Measurements from ENCODE around the gene PDE4D.

PDE4D gene

GRCh38 chr5:59729357-59729756 is 164.2 kb downstream of the PDE4D start:
- TF ChIP-seq, protein P1, sequence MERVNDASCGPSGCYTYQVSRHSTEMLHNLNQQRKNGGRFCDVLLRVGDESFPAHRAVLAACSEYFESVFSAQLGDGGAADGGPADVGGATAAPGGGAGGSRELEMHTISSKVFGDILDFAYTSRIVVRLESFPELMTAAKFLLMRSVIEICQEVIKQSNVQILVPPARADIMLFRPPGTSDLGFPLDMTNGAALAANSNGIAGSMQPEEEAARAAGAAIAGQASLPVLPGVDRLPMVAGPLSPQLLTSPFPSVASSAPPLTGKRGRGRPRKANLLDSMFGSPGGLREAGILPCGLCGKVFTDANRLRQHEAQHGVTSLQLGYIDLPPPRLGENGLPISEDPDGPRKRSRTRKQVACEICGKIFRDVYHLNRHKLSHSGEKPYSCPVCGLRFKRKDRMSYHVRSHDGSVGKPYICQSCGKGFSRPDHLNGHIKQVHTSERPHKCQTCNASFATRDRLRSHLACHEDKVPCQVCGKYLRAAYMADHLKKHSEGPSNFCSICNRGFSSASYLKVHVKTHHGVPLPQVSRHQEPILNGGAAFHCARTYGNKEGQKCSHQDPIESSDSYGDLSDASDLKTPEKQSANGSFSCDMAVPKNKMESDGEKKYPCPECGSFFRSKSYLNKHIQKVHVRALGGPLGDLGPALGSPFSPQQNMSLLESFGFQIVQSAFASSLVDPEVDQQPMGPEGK (CRISPR knock-in tag; IDR thresholded peaks at IDR 0.05; ENCODE audit: borderline replicate concordance) = no peak
- TF ChIP-seq, protein P2, sequence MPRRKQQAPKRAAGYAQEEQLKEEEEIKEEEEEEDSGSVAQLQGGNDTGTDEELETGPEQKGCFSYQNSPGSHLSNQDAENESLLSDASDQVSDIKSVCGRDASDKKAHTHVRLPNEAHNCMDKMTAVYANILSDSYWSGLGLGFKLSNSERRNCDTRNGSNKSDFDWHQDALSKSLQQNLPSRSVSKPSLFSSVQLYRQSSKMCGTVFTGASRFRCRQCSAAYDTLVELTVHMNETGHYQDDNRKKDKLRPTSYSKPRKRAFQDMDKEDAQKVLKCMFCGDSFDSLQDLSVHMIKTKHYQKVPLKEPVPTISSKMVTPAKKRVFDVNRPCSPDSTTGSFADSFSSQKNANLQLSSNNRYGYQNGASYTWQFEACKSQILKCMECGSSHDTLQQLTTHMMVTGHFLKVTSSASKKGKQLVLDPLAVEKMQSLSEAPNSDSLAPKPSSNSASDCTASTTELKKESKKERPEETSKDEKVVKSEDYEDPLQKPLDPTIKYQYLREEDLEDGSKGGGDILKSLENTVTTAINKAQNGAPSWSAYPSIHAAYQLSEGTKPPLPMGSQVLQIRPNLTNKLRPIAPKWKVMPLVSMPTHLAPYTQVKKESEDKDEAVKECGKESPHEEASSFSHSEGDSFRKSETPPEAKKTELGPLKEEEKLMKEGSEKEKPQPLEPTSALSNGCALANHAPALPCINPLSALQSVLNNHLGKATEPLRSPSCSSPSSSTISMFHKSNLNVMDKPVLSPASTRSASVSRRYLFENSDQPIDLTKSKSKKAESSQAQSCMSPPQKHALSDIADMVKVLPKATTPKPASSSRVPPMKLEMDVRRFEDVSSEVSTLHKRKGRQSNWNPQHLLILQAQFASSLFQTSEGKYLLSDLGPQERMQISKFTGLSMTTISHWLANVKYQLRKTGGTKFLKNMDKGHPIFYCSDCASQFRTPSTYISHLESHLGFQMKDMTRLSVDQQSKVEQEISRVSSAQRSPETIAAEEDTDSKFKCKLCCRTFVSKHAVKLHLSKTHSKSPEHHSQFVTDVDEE (CRISPR knock-in tag; IDR thresholded peaks at IDR 0.05) = no peak
- TF ChIP-seq, protein P3, sequence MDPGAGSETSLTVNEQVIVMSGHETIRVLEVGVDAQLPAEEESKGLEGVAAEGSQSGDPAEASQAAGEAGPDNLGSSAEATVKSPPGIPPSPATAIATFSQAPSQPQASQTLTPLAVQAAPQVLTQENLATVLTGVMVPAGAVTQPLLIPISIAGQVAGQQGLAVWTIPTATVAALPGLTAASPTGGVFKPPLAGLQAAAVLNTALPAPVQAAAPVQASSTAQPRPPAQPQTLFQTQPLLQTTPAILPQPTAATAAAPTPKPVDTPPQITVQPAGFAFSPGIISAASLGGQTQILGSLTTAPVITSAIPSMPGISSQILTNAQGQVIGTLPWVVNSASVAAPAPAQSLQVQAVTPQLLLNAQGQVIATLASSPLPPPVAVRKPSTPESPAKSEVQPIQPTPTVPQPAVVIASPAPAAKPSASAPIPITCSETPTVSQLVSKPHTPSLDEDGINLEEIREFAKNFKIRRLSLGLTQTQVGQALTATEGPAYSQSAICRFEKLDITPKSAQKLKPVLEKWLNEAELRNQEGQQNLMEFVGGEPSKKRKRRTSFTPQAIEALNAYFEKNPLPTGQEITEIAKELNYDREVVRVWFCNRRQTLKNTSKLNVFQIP (CRISPR knock-in tag; IDR thresholded peaks at IDR 0.05; ENCODE audit: borderline replicate concordance, low read depth) = no peak
- no peak for TF ChIP-seq ZNF70 (CRISPR knock-in tag; IDR thresholded peaks at IDR 0.05)
- TF ChIP-seq SNAI2 (CRISPR knock-in tag; IDR thresholded peaks at IDR 0.05) = no peak
- no peak for TF ChIP-seq ARNTL (CRISPR knock-in tag; IDR thresholded peaks at IDR 0.05; ENCODE audit: borderline replicate concordance, low read depth)
- no peak for TF ChIP-seq PPARA (CRISPR knock-in tag; IDR thresholded peaks at IDR 0.05; ENCODE audit: borderline replicate concordance)
- TF ChIP-seq, protein P4, sequence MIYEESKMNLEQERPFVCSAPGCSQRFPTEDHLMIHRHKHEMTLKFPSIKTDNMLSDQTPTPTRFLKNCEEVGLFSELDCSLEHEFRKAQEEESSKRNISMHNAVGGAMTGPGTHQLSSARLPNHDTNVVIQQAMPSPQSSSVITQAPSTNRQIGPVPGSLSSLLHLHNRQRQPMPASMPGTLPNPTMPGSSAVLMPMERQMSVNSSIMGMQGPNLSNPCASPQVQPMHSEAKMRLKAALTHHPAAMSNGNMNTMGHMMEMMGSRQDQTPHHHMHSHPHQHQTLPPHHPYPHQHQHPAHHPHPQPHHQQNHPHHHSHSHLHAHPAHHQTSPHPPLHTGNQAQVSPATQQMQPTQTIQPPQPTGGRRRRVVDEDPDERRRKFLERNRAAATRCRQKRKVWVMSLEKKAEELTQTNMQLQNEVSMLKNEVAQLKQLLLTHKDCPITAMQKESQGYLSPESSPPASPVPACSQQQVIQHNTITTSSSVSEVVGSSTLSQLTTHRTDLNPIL (CRISPR knock-in tag; IDR thresholded peaks at IDR 0.05; ENCODE audit: low read depth) = no peak
- TF ChIP-seq TCF4 (CRISPR knock-in tag; IDR thresholded peaks at IDR 0.05; ENCODE audit: borderline replicate concordance) = no peak
- ATAC-seq = no peak

DNA sequence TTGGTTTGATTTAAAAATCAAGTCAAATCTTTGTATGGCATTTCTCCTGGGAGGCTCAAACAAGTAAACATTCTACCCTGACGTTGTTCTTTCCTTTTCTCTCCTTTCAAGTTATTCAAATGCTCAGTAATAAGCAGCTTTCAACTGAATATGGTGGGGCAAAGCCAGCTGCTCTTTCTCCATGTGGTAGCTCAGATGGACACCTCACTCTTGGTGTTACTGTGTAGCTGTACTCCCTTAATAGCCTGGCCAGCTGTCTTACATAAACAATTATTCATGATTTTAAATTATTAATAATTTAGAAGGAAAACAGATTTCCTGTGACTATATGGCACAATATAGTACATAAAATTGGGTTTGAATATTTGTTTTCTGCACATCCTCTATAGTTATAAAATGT is 165.2 kb downstream of the PDE4D start:
- TF ChIP-seq ARNTL (CRISPR knock-in tag; IDR thresholded peaks at IDR 0.05; ENCODE audit: borderline replicate concordance, low read depth) = no peak
- TF ChIP-seq ZNF565 (CRISPR knock-in tag; conservative IDR thresholded peaks at IDR 0.05; ENCODE audit: low read depth) = no peak
- TF ChIP-seq, protein P2 (CRISPR knock-in tag; IDR thresholded peaks at IDR 0.05) = no peak
- no peak for TF ChIP-seq TOX (CRISPR knock-in tag; IDR thresholded peaks at IDR 0.05; ENCODE audit: borderline replicate concordance)
- TF ChIP-seq, protein P1 (CRISPR knock-in tag; IDR thresholded peaks at IDR 0.05; ENCODE audit: borderline replicate concordance) = no peak
- no peak for ATAC-seq

DNA sequence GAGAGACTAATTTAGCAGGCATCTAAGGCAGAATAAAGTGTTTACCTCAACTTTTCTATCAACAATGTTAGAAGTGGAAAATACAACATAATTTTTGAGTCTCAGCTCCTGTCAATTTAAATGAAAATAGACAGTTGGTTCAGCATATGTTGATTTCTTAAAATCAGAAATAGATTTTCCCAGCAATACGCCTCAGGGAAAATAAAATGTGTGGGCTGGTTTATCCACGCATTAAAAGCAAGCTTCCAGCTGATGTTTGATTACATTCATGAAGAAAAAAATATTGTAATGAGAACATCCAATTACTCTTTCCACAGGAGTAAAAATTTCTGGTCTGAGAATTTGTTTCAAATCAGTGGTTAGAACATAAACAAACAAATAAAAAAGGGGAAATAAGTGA is 166.3 kb downstream of the PDE4D start:
- ATAC-seq = no peak
- no peak for TF ChIP-seq RARB (CRISPR knock-in tag; IDR thresholded peaks at IDR 0.05)
- no peak for TF ChIP-seq TCF4 (CRISPR knock-in tag; IDR thresholded peaks at IDR 0.05; ENCODE audit: borderline replicate concordance)
- TF ChIP-seq, protein P3 (CRISPR knock-in tag; IDR thresholded peaks at IDR 0.05; ENCODE audit: borderline replicate concordance, low read depth) = no peak
- TF ChIP-seq TOX (CRISPR knock-in tag; IDR thresholded peaks at IDR 0.05; ENCODE audit: borderline replicate concordance) = no peak
- no peak for TF ChIP-seq ZFP3 (CRISPR knock-in tag; IDR thresholded peaks at IDR 0.05)
- TF ChIP-seq OSR1 (CRISPR knock-in tag; IDR thresholded peaks at IDR 0.05) = no peak
- TF ChIP-seq PPARA (CRISPR knock-in tag; IDR thresholded peaks at IDR 0.05; ENCODE audit: borderline replicate concordance) = no peak

Data from SK-N-SH treated with all-trans-retinoic acid at 6 μM for 48 hours (cell line).